A549 (cell line): ENCODE measurements around the gene DDX31.

Experiments
- EP300 ChIP-seq, 2 experiments: fragments of >200 bp; sonication (Bioruptor Twin); formaldehyde crosslinking; IDR thresholded peaks; 2 replicates in 1 of 2; 3 replicates in 1 of 2; pipeline ENCODE4 v1.6.1; 2016 to 2017
- ESRRA ChIP-seq: fragments of 150-350 bp; IDR thresholded peaks from 2 replicates; pipeline ENCODE4 v1.6.1; 2014; ENCODE audit warnings: mild to moderate bottlenecking, low read length, borderline replicate concordance
- JUN ChIP-seq, 2 experiments: fragments of >200 bp; sonication (Bioruptor Twin); formaldehyde crosslinking; IDR thresholded peaks; 2 replicates in 1 of 2; 3 replicates in 1 of 2; pipeline ENCODE4 v1.6.1; 2016 to 2017
- KDM1A ChIP-seq: fragments of 200-600 bp; sonication (generic); IDR thresholded peaks from 2 replicates; pipeline ENCODE4 v1.6.1; 2016; ENCODE audit warnings: low read depth, mild to moderate bottlenecking
- MAFK ChIP-seq: fragments of 450-650 bp; IDR thresholded peaks from 2 replicates; pipeline ENCODE4 v1.6.1; 2014; ENCODE audit not compliant: partially characterized antibody
- NPAS2 ChIP-seq: fragments of 250-450 bp; sonication (Bioruptor Pico); IDR thresholded peaks from 2 replicates; pipeline ENCODE4 v1.8.0; 2022; ENCODE audit warnings: mild to moderate bottlenecking, moderate library complexity, borderline replicate concordance
- RAD21 ChIP-seq, 2 experiments: fragments of >200 bp in 1 of 2; sonication (Bioruptor Twin) in 1 of 2; formaldehyde crosslinking in 1 of 2; IDR thresholded peaks in 1 of 2; conservative IDR thresholded peaks in 1 of 2; 2 replicates in 1 of 2; 3 replicates in 1 of 2; pipeline ENCODE4 v1.6.1; 2012 to 2018; ENCODE audit warnings: inconsistent platforms in 1 of 2
- RCOR1 ChIP-seq: fragments of 150-350 bp; IDR thresholded peaks from 2 replicates; pipeline ENCODE4 v1.6.1; 2014; ENCODE audit warnings: antibody characterized with exemption, low read length, low read depth
- SMC3 ChIP-seq: fragments of >200 bp; sonication (Bioruptor Twin); formaldehyde crosslinking; IDR thresholded peaks from 3 replicates; pipeline ENCODE4 v1.6.1; 2018; ENCODE audit warnings: inconsistent platforms
- TFCP2L1 ChIP-seq: fragments of 250-450 bp; sonication (Bioruptor Pico); IDR thresholded peaks from 2 replicates; pipeline ENCODE4 v1.5.0; 2021; ENCODE audit warnings: mild to moderate bottlenecking
- TF ChIP-seq, protein P1 (sequence below): fragments of >200 bp; sonication (Bioruptor Twin); formaldehyde crosslinking; IDR thresholded peaks from 3 replicates; pipeline ENCODE4 v1.5.1; 2016
- TF ChIP-seq, protein P2 (sequence below): IDR thresholded peaks from 2 replicates; pipeline ENCODE4 v1.6.1; 2012
- TF ChIP-seq, protein P3 (sequence below): fragments of 450-650 bp; IDR thresholded peaks from 2 replicates; pipeline ENCODE4 v1.6.1; 2014; ENCODE audit warnings: antibody characterized with exemption

GRCh38 chr9:132703336-132703735 lies 33.6 kb upstream of the DDX31 start:
- no peak for TF ChIP-seq SMC3
- TF ChIP-seq, protein P1, sequence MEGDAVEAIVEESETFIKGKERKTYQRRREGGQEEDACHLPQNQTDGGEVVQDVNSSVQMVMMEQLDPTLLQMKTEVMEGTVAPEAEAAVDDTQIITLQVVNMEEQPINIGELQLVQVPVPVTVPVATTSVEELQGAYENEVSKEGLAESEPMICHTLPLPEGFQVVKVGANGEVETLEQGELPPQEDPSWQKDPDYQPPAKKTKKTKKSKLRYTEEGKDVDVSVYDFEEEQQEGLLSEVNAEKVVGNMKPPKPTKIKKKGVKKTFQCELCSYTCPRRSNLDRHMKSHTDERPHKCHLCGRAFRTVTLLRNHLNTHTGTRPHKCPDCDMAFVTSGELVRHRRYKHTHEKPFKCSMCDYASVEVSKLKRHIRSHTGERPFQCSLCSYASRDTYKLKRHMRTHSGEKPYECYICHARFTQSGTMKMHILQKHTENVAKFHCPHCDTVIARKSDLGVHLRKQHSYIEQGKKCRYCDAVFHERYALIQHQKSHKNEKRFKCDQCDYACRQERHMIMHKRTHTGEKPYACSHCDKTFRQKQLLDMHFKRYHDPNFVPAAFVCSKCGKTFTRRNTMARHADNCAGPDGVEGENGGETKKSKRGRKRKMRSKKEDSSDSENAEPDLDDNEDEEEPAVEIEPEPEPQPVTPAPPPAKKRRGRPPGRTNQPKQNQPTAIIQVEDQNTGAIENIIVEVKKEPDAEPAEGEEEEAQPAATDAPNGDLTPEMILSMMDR: no peak
- TF ChIP-seq KDM1A: no peak
- TF ChIP-seq, protein P2, sequence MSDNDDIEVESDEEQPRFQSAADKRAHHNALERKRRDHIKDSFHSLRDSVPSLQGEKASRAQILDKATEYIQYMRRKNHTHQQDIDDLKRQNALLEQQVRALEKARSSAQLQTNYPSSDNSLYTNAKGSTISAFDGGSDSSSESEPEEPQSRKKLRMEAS: no peak
- no peak for TF ChIP-seq MAFK
- TF ChIP-seq NPAS2 (CRISPR knock-in tag): no peak
- TF ChIP-seq, protein P3, sequence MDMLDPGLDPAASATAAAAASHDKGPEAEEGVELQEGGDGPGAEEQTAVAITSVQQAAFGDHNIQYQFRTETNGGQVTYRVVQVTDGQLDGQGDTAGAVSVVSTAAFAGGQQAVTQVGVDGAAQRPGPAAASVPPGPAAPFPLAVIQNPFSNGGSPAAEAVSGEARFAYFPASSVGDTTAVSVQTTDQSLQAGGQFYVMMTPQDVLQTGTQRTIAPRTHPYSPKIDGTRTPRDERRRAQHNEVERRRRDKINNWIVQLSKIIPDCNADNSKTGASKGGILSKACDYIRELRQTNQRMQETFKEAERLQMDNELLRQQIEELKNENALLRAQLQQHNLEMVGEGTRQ: no peak
- TF ChIP-seq EP300 (IDR thresholded peaks at IDR 0.05): no peak
- TF ChIP-seq TFCP2L1 (CRISPR knock-in tag): no peak
- TF ChIP-seq ESRRA: no peak
- no peak for TF ChIP-seq RCOR1
- no peak for TF ChIP-seq JUN (IDR thresholded peaks at IDR 0.05)
- TF ChIP-seq RAD21 (conservative IDR thresholded peaks at IDR 0.05 in 1 of 2, IDR thresholded peaks at IDR 0.05 in 1 of 2): no peak
